ENCODE results near the gene OLFML2B.

OLFML2B gene

GRCh38 chr1:161943737-161944136, 79.9 kb downstream of the OLFML2B start:
- no peak for DNase-seq

GRCh38 chr1:161941726-161942436, 81.8 kb downstream of the OLFML2B start:
- DNase-seq = no peak

DNA sequence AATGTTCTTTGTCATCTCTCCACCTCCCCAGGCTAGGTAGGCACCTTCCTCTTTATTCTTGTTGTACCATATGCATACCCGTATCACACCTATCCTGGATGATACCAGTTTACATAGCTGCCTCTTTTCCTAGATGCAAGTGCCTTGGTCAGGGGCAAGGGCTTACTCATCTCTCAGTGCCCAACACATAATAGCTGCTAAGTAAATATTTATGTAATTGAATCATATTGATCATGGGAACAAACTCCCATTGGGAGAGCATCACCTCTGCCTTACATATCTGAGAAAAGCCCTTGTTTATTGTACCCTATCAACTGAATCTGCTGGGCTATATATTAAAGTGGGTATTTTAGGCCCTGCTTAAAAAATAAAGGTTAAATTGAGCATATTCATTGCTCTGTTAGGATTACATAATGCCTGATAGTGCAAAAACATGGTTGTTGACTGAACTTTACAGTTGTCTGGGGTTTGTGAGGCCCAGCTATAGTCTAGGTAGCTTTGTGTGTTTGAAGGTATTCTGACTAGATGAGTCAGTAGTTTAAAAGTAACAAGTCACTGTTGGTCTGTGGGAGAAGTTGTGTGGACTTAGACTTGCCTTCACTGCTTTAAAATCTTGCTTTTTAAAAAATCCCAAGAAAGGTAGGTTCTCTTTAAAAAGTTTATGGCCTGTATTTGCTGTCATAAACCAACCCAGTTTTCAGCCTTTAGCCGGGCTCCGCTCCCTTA, 82.6 kb downstream of the OLFML2B start:
- no peak for DNase-seq

DNA sequence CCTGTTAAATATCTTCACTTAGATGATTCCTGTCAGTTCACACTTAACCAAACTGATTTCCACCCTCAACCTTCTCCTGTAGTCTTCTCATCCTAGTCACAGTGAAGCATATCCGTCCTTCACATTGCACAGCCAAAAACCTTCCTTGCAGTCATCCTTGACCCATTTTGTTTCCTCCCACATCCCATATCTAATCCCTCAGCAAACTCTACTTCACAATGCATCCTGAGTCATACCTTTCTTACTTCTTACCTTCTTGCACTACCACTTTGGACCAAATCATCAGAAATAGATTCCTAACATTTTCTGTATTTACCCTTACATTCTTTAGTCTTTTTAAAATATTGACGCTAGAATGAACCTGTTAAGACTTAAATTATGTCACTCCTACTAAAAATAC, 86.9 kb downstream of the OLFML2B start:
- no peak for DNase-seq

DNA sequence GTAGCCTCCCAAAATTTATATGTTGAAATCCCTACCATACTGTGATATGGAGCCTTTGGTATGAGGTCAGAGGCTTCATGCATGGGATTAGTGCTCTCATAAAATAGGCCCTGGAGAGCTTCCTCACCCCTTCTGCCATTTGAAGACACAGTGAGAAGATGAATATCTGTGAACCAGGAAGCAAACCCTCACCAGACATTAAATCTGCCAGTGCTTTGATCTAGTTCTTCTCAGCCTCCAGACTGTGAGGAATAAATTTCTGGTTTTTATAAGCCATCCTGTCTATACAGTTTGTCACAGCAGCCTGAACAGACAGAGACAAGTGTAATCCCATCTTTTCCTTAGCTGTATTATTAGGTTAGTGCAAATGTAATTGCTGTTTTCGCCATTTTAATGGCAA, 88.4 kb downstream of the OLFML2B start:
- no peak for DNase-seq

- peak; percentile 56 to 68 for DNase-seq
Observed at GRCh38 chr1:161933592-161934588, 89.8 kb downstream of the OLFML2B start.

Data from NCI-H187 (cell line).